ENCODE data around the gene NR1D2.

NR1D2 gene

GRCh38 chr3:23968463-23969184 is 23.5 kb downstream of the NR1D2 start:
- DNase-seq = peak; percentile 83

GRCh38 chr3:23969393-23969792 is 24.3 kb downstream of the NR1D2 start:
- no peak for DNase-seq

- DNase-seq = no peak
Measured at GRCh38 chr3:23971684-23972083, 26.6 kb downstream of the NR1D2 start.

- no peak for DNase-seq
Measured at GRCh38 chr3:23976555-23976954, 31.5 kb downstream of the NR1D2 start.

GRCh38 chr3:23979569-23979968 is 34.5 kb downstream of the NR1D2 start:
- DNase-seq = peak; percentile 31

- no peak for DNase-seq
Measured at GRCh38 chr3:23981136-23981535, 36.0 kb downstream of the NR1D2 start.

- DNase-seq = no peak
Measured at GRCh38 chr3:23981955-23982354, 36.9 kb downstream of the NR1D2 start.

GRCh38 chr3:23984934-23985333 is 39.8 kb downstream of the NR1D2 start:
- DNase-seq = no peak

- no peak for DNase-seq
Measured at GRCh38 chr3:23985747-23986544, 40.9 kb downstream of the NR1D2 start.

GRCh38 chr3:23987356-23987755 is 42.3 kb downstream of the NR1D2 start:
- no peak for DNase-seq

GRCh38 chr3:23991306-23991682 is 46.2 kb downstream of the NR1D2 start:
- DNase-seq = no peak

GRCh38 chr3:23991683-23992628 is 46.9 kb downstream of the NR1D2 start:
- peak; percentile 49 for DNase-seq

- DNase-seq = no peak
Measured at GRCh38 chr3:23993556-23994243, 48.6 kb downstream of the NR1D2 start.

- no peak for DNase-seq
Measured at GRCh38 chr3:23994244-23994569, 49.1 kb downstream of the NR1D2 start.

GRCh38 chr3:23995219-23995618 is 50.1 kb downstream of the NR1D2 start:
- no peak for DNase-seq

GRCh38 chr3:23996095-23996524 is 51.0 kb downstream of the NR1D2 start:
- no peak for DNase-seq

- DNase-seq = peak; percentile 48
Measured at GRCh38 chr3:23999012-23999641, 54.0 kb downstream of the NR1D2 start.

- no peak for DNase-seq
Measured at GRCh38 chr3:24002129-24002528, 57.0 kb downstream of the NR1D2 start.

- DNase-seq = no peak
Measured at GRCh38 chr3:24003466-24003865, 58.4 kb downstream of the NR1D2 start.

GRCh38 chr3:24004171-24004938 is 59.3 kb downstream of the NR1D2 start:
- no peak for DNase-seq

- no peak for DNase-seq
Measured at GRCh38 chr3:24005669-24006068, 60.6 kb downstream of the NR1D2 start.
